GM12878 (cell line): ENCODE results near the gene C19orf12.

Experiments used
- RCOR1 ChIP-seq: conservative IDR thresholded peaks from 2 replicates; pipeline ENCODE4 v1.6.1; 2012; ENCODE audit warnings: low read depth, low read length, improper control_type of control experiment
- SIX5 ChIP-seq: IDR thresholded peaks from 2 replicates; pipeline ENCODE4 v1.6.1; 2011; ENCODE audit warnings: mild to moderate bottlenecking, low read depth, low read length, moderate library complexity; ENCODE audit not compliant: severe bottlenecking
- SUZ12 ChIP-seq: fragments of 200-600 bp; sonication (generic); IDR thresholded peaks from one replicate; pipeline ENCODE4 v1.6.1; 2018; ENCODE audit warnings: antibody characterized with exemption, mild to moderate bottlenecking; ENCODE audit not compliant: unreplicated experiment
- TF ChIP-seq, protein P1 (sequence below), 3 experiments: IDR thresholded peaks in 2 of 3; conservative IDR thresholded peaks in 1 of 3; 2 replicates each; pipeline ENCODE4 v1.5.1; 2011; ENCODE audit warnings: low read depth in 3 of 3, low read length in 3 of 3, mild to moderate bottlenecking in 3 of 3, control low read depth in 2 of 3, moderate library complexity in 2 of 3, inconsistent platforms in 1 of 3, mixed read lengths in 1 of 3; ENCODE audit not compliant: control insufficient read depth in 2 of 3, insufficient read depth in 1 of 3; ENCODE audit errors: extremely low read depth in 1 of 3

- TF ChIP-seq SIX5 (no peak), RCOR1 (no peak), SUZ12 (no peak)
- TF ChIP-seq, protein P1, sequence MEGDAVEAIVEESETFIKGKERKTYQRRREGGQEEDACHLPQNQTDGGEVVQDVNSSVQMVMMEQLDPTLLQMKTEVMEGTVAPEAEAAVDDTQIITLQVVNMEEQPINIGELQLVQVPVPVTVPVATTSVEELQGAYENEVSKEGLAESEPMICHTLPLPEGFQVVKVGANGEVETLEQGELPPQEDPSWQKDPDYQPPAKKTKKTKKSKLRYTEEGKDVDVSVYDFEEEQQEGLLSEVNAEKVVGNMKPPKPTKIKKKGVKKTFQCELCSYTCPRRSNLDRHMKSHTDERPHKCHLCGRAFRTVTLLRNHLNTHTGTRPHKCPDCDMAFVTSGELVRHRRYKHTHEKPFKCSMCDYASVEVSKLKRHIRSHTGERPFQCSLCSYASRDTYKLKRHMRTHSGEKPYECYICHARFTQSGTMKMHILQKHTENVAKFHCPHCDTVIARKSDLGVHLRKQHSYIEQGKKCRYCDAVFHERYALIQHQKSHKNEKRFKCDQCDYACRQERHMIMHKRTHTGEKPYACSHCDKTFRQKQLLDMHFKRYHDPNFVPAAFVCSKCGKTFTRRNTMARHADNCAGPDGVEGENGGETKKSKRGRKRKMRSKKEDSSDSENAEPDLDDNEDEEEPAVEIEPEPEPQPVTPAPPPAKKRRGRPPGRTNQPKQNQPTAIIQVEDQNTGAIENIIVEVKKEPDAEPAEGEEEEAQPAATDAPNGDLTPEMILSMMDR (IDR thresholded peaks at IDR 0.05 in 2 of 3, conservative IDR thresholded peaks at IDR 0.05 in 1 of 3; ENCODE audit: control insufficient read depth in 2 of 3, extremely low read depth in 1 of 3, insufficient read depth in 1 of 3, low read depth in 3 of 3, low read length in 3 of 3), result no peak
These were observed 33.4 kb downstream of the C19orf12 start for GRCh38 chr19:29681422-29682235.
